MG63 (cell line): Measurements from ENCODE around the gene TJP3. TPM values are rescaled to one million over a fixed set of nuclear protein-coding genes. Genes with fewer than 3 reads are reported as not detected.
A peak's percentile ranks its signal among the peaks of the same experiment; 100 is the strongest.
"Not testable (repeated sequence)": the region's sequence is repeated elsewhere in the genome, so short reads cannot be mapped to it uniquely, and the experiment has no call there.

Experiments used
- DNase-seq: peaks from one replicate; pipeline ENCODE4 v3.0.0-alpha.2; 2020
- H3K27me3 ChIP-seq: fragments of 250-450 bp; sonication (Bioruptor Pico); 2 replicates; pipeline ENCODE4 v1.5.1; 2020; ENCODE audit warnings: mild to moderate bottlenecking, moderate library complexity
- H3K36me3 ChIP-seq: fragments of 250-450 bp; sonication (Bioruptor Pico); 2 replicates; pipeline ENCODE4 v1.5.1; 2020; ENCODE audit warnings: mild to moderate bottlenecking, moderate library complexity
- H3K4me3 ChIP-seq: fragments of 250-450 bp; sonication (Bioruptor Pico); 2 replicates; pipeline ENCODE4 v1.5.1; 2020; ENCODE audit warnings: mild to moderate bottlenecking, moderate library complexity
- H3K9me3 ChIP-seq: fragments of 250-450 bp; sonication (Bioruptor Pico); 2 replicates; pipeline ENCODE4 v1.5.1; 2020; ENCODE audit warnings: mild to moderate bottlenecking, moderate library complexity
- total RNA-seq: library from RNA; depleted of rRNA; stranded (reverse); fragments of >200 nt; shearing (Covaris generic); gene quantifications from 2 replicates; pipeline ENCODE4 v1.2.3, GENCODE V29; 2014; ENCODE audit warnings: low replicate concordance

The TJP3 gene
- total RNA-seq, 1 experiment from 2014 or later, result not detected

DNA sequence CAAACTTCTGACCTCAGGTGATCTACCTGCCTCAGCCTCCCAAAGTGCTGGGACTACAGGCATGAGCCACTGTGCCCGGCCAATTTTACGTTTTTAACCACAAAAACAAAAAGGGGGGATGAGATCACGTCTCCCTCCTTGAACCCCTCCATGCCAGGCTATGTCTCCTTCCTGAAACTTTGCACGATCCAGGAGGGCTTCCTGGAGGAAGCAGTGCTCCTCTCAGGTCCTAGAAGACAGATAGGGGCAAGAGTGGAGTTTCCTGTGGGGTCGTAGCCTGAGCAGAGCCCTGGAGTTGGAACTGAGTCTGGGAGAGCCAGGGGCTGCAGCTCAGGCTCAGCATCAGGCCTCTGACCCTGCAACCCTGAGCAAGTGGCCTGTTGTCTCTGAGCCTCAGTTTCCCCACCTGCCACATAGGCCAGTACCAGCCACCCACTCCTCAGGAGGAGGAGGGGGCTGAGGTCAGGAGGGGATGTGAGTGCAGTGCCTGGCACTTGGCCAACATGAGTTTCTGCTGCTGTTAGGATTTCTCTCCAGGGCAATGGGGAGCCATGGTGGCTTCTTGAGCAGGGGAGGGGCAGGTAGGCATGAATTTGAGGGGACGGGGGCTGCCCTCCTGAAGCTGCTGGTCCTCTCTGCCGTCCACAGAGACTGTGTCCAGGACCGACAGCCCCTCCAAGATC lies 37.3 kb downstream of the TJP3 start:
- H3K27me3 ChIP-seq, result no peaks in the 10 kb centered on the region
- H3K36me3 ChIP-seq, result no peaks in the 10 kb centered on the region
- H3K9me3 ChIP-seq, result no peaks in the 10 kb centered on the region
- DNase-seq, result no peak
- no peak overlapping the region for H3K4me3 ChIP-seq

DNA sequence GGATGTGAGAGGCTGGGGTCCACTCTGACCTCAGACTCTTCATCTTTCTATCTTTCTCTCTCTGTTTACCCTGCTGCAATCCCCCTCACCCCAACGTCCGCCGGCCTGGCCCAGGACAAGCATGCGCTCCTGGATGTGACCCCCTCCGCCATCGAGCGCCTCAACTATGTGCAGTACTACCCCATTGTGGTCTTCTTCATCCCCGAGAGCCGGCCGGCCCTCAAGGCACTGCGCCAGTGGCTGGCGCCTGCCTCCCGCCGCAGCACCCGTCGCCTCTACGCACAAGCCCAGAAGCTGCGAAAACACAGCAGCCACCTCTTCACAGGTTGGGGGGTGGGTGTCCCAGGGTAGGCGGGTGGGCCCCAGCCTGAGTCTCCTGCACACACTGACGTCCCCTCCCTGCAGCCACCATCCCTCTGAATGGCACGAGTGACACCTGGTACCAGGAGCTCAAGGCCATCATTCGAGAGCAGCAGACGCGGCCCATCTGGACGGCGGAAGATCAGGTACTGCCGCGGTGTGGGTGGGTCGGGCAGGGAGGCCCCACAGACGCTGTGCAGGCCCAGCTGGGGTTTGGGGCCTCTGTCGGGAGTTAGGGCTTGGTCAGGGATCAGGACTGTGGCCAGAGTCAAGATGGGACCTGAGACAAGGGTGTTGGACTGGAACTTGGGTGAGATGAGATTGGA lies 38.3 kb downstream of the TJP3 start:
- no peak for DNase-seq
- H3K4me3 ChIP-seq, result no peak overlapping the region
- no peaks in the 10 kb centered on the region for H3K9me3 ChIP-seq
- no peaks in the 10 kb centered on the region for H3K36me3 ChIP-seq
- H3K27me3 ChIP-seq, result no peaks in the 10 kb centered on the region

DNA sequence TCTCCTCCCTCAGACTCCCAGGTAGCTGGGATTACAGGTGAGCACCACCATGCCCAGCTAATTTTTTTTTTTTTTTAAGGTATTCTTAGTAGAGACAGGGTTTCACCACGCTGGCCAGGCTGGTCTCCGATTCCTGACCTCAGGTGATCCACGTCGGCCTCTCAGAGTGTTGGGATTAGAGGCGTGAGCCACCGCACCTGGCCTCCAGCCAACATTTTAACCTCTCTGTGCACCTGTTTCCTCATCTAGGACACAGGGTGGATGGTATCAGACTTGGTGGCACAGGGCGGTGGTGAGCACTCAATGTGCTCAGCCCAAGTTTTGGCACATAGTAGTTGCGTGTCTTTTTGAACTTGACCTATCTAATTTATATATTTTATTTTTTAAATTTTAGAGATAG lies 40.8 kb downstream of the TJP3 start:
- H3K36me3 ChIP-seq, result no peaks in the 10 kb centered on the region
- no peak overlapping the region for H3K4me3 ChIP-seq
- no peaks in the 10 kb centered on the region for H3K9me3 ChIP-seq
- no peak for DNase-seq
- H3K27me3 ChIP-seq, result no peaks in the 10 kb centered on the region

DNA sequence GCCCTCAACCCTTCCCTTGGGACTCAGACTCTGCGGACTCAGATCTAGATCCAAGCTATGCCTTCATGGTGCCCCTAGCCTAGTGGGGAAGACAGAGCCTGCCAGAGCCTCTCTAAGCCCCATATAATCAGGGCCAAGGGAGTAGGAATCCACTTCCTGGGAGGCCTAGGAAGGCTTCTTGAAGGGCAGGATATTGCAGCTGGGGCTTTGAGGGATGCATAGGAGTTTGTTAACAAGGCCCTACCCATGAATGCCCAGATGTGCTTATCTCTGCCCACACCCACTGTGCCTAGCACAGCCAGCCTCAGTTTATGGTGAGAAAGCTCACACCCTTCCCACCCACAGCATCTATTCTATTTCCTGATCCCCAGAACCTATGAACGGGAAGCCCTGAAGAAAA lies 42.0 kb downstream of the TJP3 start:
- no peaks in the 10 kb centered on the region for H3K36me3 ChIP-seq
- DNase-seq, result no peak
- no peaks in the 10 kb centered on the region for H3K9me3 ChIP-seq
- no peak overlapping the region for H3K4me3 ChIP-seq
- H3K27me3 ChIP-seq, result no peaks in the 10 kb centered on the region

DNA sequence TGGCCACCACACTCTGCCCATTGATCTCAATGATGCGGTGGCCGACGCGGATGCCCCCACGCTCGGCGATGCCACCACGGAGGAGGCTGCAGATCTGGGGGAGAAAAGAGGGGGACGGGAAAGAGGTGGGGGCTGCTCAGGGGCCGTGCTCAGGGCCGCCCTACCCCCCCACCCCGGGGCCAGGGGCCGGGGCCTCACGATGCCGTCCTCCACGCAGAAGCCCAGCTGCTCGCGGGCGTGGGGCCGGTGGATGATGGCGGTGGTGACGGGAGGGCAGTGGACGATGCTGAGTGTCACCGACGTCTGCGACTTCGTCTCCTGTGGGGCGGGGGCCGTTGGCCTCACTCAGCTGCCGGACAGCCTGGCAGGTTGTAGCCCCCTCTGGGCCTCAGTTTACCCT lies 43.1 kb downstream of the TJP3 start:
- Histone ChIP-seq H3K9me3 (no peaks in the 10 kb centered on the region), H3K4me3 (no peak overlapping the region), H3K27me3 (no peaks in the 10 kb centered on the region), H3K36me3 (no peaks in the 10 kb centered on the region)
- DNase-seq, result no peak

DNA sequence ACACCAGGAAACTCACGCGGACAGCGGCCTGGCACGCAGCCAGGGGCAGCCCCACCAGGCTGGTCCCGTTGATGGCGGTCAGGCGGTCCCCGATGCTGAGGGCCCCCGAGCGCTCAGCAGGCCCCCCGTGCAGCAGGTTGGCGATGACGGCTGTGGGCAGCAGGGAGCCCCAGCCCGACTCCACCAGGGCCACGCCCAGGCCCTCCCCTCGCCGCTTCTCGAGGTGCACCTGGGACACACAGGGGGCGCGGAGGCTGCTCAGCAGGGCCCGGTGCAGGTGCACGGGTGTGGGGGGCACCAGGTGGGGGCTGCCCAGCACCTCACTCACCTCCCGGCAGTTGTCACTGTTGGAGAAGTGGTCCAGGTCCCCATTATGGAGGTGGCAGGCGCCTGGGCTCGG lies 44.3 kb downstream of the TJP3 start:
- H3K9me3 ChIP-seq, result no peaks in the 10 kb centered on the region
- H3K27me3 ChIP-seq, result no peaks in the 10 kb centered on the region
- no peak for DNase-seq
- no peak overlapping the region for H3K4me3 ChIP-seq
- H3K36me3 ChIP-seq, result no peaks in the 10 kb centered on the region

DNA sequence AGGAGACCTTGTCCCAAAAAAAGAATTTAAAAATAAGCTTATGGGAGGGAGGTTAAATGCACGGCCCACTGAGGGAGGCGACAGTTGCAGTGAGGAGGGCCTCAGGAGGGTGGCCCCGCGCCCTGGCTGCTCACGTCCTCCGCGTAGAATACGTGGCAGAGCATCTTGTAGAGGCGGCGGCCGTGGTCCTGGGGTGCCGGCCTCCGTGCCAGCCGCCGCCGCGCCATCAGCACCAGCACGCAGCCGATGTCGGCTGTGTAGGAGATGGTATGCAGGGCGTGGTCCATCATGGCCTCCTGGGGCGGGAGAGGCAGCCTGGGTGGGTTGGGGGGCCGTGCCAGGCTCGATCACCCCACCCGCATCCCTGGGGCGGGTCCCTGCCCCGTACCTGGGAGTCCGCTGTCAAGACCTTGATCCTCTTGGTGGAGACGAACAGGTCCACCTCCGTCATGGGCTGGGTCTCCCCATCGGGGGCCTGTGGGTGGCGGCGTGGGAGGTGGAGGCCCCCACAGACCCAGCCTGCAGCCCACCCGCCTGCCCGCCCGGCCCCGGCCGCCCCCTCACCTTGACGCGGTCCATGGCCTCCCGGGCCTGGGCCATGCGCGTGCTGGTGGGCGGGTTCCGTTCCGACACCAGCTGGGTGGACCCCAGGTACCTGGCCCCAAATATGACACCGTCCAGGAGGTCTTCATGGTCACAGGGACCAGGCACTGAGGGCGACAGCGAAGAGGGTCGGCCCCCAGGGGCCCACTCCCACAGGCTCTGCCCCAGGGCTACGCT lies 45.6 kb downstream of the TJP3 start:
- H3K9me3 ChIP-seq, result no peaks in the 10 kb centered on the region
- no peaks in the 10 kb centered on the region for H3K27me3 ChIP-seq
- H3K4me3 ChIP-seq, result no peak overlapping the region
- no peak for DNase-seq
- H3K36me3 ChIP-seq, result no peaks in the 10 kb centered on the region

DNA sequence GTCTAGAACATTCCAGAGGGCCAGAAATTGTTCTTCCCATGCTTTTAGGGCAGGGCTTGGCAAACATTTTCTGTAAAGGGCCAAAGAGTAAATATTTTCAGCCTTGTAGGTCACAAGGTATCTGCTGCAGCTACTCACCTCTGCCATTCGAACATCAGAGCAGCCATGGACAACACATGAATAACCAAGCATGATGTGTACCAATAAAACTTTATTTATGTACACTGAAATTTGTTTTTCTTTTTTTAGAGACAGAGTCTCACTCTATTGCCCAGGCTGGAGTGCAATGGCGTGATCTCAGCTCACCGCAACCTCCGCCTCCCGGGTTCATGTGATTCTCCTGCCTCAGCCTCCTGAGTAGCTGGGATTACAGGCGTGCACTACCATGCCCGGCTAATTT lies 49.5 kb downstream of the TJP3 start:
- DNase-seq, H3K9me3 ChIP-seq, H3K36me3 ChIP-seq, H3K4me3 ChIP-seq, H3K27me3 ChIP-seq: not testable (repeated sequence)

DNA sequence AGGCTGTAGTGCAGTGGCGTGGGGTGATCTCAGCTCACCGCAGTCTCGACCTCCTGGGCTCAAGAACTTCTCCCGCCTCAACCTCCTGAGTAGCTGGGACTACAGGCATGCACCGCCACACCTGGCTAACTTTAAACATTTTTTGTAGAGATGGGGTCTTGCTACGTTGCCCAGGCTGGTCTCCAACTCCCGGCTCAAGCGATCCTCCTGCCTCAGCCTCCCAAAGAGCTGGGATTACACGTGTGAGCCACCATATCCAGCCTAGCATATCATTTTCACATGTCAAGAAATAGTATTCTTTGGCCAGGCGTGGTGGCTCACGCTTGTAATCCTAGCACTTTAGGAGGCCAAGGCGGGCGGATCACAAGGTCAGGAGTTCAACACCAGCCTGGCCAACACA lies 50.1 kb downstream of the TJP3 start:
- H3K36me3 ChIP-seq, DNase-seq, H3K4me3 ChIP-seq, H3K9me3 ChIP-seq, H3K27me3 ChIP-seq: not testable (repeated sequence)

DNA sequence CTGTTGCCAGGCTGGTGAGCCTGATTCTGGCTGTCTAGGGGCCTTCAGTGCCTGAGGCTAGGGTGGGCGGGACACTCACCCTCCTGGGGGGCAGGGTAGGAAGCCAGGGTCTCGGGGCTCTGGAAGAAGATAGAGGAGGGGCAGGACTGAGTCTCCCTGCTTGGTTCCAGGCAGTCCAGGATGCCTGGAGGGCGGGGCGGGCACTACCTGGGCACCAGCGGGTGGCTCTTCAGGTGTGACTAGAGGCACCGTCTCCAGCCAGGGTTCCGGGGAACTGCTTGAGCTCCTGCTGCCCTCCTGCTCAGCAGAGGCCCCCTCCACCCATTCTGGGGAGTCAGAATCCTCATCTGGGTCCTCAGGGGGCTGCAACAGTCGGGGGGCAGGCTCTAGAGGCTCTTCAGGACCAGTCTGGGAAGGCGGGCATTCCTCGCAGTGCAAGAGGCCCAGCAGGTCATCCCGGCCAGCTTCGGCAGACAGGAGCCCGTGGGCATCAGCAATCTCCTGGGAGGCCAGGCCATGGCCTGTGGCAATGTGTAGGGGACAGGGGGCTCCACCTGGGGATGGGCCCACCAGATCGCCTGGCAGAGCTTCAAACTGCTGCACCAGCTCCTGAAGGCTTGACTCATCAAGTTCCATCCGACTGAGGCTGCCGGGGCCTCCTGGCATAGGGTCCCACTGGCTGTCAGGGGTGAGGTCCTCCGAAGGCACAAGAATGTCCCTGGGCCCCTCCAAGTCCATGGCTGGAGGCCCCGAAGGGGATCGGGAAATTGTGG lies 51.5 kb downstream of the TJP3 start:
- Histone ChIP-seq H3K4me3 (no peak overlapping the region), H3K36me3 (no peaks in the 10 kb centered on the region), H3K9me3 (no peaks in the 10 kb centered on the region), H3K27me3 (no peaks in the 10 kb centered on the region)
- DNase-seq, result no peak

DNA sequence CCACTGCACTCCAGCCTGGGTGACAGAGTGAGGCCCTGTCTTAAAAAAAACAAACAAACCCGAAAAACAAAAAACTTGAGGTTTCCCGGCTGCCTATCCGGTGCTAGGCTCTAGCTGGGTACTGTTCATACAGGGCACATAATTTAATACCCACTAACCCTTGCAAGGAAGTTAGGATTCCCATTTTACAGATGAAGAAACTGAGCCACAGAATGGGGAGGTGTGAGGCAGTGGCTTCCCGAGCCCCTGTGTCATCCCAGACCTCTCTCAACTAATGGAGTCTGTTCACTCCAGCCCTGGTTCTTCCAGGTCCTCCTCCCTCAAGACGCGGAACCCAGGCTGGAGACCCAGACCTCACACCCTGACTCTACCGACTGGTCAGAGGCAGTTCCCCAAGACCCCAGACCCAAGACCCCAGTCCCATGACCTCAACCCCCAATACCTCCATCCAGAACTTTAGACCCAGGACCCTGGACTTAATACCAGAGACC lies 52.7 kb downstream of the TJP3 start:
- no peak for DNase-seq
- no peaks in the 10 kb centered on the region for H3K27me3 ChIP-seq
- H3K36me3 ChIP-seq, result no peaks in the 10 kb centered on the region
- H3K9me3 ChIP-seq, result no peaks in the 10 kb centered on the region
- peak overlapping the region; percentile 89 for H3K4me3 ChIP-seq

DNA sequence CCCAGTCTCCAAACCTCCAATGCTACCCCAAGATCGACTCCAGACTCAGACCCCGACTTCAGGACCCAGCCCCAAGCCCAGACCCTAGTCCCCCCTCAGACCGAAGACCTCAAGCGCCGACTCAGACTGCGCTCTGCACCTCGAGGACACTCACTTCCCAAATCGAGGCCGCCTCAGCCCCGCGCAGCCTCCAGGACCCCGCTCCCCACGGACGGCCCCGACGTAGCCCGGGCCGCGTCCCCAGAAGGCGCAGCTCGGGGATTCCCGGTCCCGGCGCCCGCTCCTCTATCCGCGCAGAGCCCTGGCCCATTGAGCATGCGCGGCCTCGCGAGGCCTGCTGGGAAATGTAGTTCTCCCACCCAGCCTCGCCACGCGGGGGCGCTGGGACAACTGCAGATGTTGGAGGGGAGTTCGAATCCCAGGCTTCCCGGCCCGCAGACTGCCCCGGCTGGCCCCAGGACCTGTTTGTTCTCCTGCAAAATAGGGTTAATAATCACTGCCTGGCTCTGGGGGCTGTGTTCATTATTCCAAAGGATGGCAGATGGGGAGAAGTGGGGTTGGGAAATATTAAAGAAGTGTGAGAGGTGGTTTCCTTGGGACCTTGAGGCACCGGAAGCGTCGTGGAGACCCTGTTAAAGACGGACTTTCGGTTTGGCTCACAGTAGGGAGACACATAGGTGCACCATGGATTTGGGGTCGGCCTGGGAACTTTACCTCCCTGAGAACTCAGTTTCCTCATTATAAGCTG lies 53.4 kb downstream of the TJP3 start, which contains the start of gene APBA3:
Gene APBA3 (minus strand): TSS at position 311 of the 748 bp plus-strand sequence. CDS start 1,428 bp downstream, outside the sequence.
- Histone ChIP-seq H3K9me3 (no peaks in the 10 kb centered on the region), H3K27me3 (no peaks in the 10 kb centered on the region), H3K4me3 (peak within 1 kb of the TSS; percentile 89), H3K36me3 (no peaks in the 10 kb centered on the region)
- DNase-seq, result peak; percentile 78

DNA sequence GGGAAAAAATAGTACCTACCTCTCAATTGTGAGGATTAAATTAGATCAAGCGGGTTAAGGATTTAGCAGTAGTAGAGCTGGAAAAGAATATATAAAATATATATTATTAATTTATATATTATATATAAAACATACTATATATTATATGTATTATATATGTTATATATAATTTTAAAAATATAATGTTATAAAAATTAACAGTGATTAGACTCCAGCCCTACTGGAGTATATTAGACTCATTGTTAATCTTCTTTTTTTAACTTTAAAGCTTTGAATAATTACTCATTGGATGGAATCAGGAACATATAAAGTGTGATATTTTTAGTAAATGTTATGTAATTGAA lies 53.9 kb downstream of the TJP3 start:
- DNase-seq, result no peak
- H3K4me3 ChIP-seq, result peak overlapping the region; percentile 73
- no peaks in the 10 kb centered on the region for H3K9me3 ChIP-seq
- H3K36me3 ChIP-seq, result no peaks in the 10 kb centered on the region
- no peaks in the 10 kb centered on the region for H3K27me3 ChIP-seq

DNA sequence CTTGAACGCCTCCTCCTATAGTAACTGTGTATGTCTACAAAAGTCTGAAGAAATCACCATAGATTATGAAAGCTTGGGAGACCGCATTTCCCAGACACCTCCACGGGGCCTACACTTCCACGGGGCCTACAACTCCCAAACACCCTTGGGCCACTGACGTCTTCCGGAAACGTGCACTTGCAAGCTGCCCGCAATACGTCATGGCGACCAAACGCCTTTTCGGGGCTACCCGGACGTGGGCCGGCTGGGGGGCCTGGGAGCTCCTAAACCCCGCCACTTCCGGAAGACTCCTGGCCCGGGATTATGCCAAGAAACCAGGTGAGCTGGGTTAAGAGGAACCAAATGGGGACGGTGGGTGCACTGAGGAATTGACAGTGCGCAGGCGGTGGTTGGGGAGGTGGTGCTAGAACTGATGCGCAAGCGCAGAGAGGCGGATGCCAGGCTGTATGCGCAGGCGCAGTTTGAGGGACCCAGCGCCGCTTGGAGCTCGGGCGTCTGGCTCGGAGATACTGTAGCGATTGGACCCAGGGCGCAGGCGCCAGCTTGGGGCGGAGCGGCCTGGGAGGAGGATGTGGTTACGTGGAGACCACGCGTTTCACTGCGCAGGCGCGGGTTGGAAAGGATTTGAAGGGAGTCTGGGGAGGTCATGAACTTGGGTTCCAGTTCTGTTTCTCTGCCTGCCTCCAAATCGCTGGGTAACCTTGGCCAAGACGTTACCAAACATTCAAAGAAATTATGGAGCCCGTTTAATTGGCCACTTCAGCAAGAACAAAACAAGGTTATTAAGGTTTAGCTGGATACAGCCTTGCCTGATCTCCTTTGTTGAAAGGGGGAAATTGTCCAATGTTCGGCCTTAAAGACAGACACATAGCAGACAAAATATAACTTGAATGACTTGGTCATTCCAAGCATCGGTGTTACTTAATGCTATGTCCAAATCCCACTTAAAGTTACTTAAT lies 54.6 kb downstream of the TJP3 start, which contains the start of gene MRPL54:
Gene MRPL54 (plus strand): TSS at position 182 of the 959 bp plus-strand sequence. CDS start 19 bp downstream, at position 201.
- no peaks in the 10 kb centered on the region for H3K27me3 ChIP-seq
- no peaks in the 10 kb centered on the region for H3K36me3 ChIP-seq
- H3K4me3 ChIP-seq, result peak within 1 kb of the TSS; percentile 89
- peak; percentile 94 for DNase-seq
- no peaks in the 10 kb centered on the region for H3K9me3 ChIP-seq

DNA sequence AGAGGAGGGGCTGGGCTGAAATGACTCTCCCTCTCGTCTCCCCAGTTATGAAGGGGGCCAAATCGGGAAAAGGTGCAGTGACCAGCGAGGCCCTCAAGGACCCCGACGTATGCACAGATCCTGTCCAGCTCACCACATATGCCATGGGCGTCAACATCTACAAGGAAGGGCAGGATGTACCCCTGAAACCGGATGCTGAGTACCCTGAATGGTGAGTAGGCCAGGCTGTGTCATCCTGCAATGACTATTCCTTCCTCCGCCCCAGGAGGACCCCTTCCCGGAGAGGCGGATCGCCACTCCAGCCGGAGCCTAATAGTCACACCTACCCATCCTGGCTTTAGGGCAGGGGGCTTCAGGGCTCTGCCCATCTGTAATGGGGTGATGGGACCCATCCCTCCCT lies 56.9 kb downstream of the TJP3 start:
- Histone ChIP-seq H3K36me3 (no peaks in the 10 kb centered on the region), H3K4me3 (no peak overlapping the region), H3K9me3 (no peaks in the 10 kb centered on the region), H3K27me3 (no peaks in the 10 kb centered on the region)
- DNase-seq, result no peak
